ENCODE measurements around the gene PNPO. TPM values are rescaled to one million over a fixed set of nuclear protein-coding genes. Genes with fewer than 3 reads are reported as not detected.
A peak's percentile ranks its signal among the peaks of the same experiment; 100 is the strongest.

Gene PNPO
- total and polyA plus RNA-seq, 2 of the 13 experiments (the other 11 are each of a cell fraction or from before 2014, with no cell fraction given) = 47.9 to 63.3 TPM

- TF ChIP-seq ZBTB26 (CRISPR knock-in tag; IDR thresholded peaks at IDR 0.05; ENCODE audit: borderline replicate concordance) (no peak), ZSCAN31 (CRISPR knock-in tag; IDR thresholded peaks at IDR 0.05; ENCODE audit: low read depth) (0 out of 2 replicates have a peak, but pooled peaks have one; percentile 7), ZNF563 (CRISPR knock-in tag; IDR thresholded peaks at IDR 0.05) (0 out of 2 replicates have a peak, but pooled peaks have one; percentile 6), PHF8 (CRISPR knock-in tag; IDR thresholded peaks at IDR 0.05) (peak; percentile 88), MED8 (CRISPR knock-in tag; IDR thresholded peaks at IDR 0.05; ENCODE audit: insufficient replicate concordance) (no peak), ETS1 (CRISPR knock-in tag; IDR thresholded peaks at IDR 0.05) (0 out of 2 replicates have a peak, but pooled peaks have one; percentile 70), HNF1A (IDR thresholded peaks at IDR 0.05; ENCODE audit: low read depth) (0 out of 2 replicates have a peak, but pooled peaks have one; percentile 38), HNF1A (CRISPR knock-in tag; IDR thresholded peaks at IDR 0.05; ENCODE audit: borderline replicate concordance) (0 out of 2 replicates have a peak, but pooled peaks have one; percentile 17), FOXP4 (CRISPR knock-in tag; IDR thresholded peaks at IDR 0.05) (peak; percentile 5; the same call in 1 of the 2 replicates), GTF2F1 (IDR thresholded peaks at IDR 0.05; ENCODE audit: low read length) (no peak), SMYD3 (CRISPR knock-in tag; IDR thresholded peaks at IDR 0.05) (peak; percentile 16; the same call in 1 of the 2 replicates), MBNL3 (CRISPR knock-in tag; conservative IDR thresholded peaks at IDR 0.05) (no peak), ARID2 (CRISPR knock-in tag; IDR thresholded peaks at IDR 0.05; ENCODE audit: borderline replicate concordance) (peak; percentile 30), MLXIP (CRISPR knock-in tag; IDR thresholded peaks at IDR 0.05; ENCODE audit: borderline replicate concordance) (no peak), ZNF124 (CRISPR knock-in tag; IDR thresholded peaks at IDR 0.05) (no peak)
These were observed 45.3 kb upstream of the PNPO start, which contains the start of gene SP2 (continued) for GRCh38 chr17:47895856-47896671.
